ENCODE data around the gene MTX3.

The MTX3 gene

GRCh38 chr5:79936646-79937216 lies 54.3 kb downstream of the MTX3 start:
- ChIA-PET CTCF (no interaction called here), POLR2A (no interaction called here)
- TF ChIP-seq CTBP1 (IDR thresholded peaks at IDR 0.05; ENCODE audit: borderline replicate concordance) (no peak), SP1 (IDR thresholded peaks at IDR 0.05) (no peak), TARDBP (IDR thresholded peaks at IDR 0.05) (no peak), LEF1 (IDR thresholded peaks at IDR 0.05; ENCODE audit: borderline replicate concordance) (no peak), ARNT (IDR thresholded peaks at IDR 0.05) (no peak), BHLHE40 (IDR thresholded peaks at IDR 0.05; ENCODE audit: borderline replicate concordance) (no peak), ZNF384 (IDR thresholded peaks at IDR 0.05) (no peak), FOXA1 (IDR thresholded peaks at IDR 0.05) (no peak), NFRKB (IDR thresholded peaks at IDR 0.05) (no peak), FOXM1 (IDR thresholded peaks at IDR 0.05; ENCODE audit: borderline replicate concordance) (no peak), HDGF (IDR thresholded peaks at IDR 0.05; ENCODE audit: borderline replicate concordance) (no peak), SUZ12 (IDR thresholded peaks at IDR 0.05) (no peak), FOXK2 (IDR thresholded peaks at IDR 0.05) (no peak), ELF4 (IDR thresholded peaks at IDR 0.05) (no peak), L3MBTL2 (conservative IDR thresholded peaks at IDR 0.05) (no peak)
- TF ChIP-seq, protein P1, sequence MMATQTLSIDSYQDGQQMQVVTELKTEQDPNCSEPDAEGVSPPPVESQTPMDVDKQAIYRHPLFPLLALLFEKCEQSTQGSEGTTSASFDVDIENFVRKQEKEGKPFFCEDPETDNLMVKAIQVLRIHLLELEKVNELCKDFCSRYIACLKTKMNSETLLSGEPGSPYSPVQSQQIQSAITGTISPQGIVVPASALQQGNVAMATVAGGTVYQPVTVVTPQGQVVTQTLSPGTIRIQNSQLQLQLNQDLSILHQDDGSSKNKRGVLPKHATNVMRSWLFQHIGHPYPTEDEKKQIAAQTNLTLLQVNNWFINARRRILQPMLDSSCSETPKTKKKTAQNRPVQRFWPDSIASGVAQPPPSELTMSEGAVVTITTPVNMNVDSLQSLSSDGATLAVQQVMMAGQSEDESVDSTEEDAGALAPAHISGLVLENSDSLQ (IDR thresholded peaks at IDR 0.05), result no peak
- DNase-seq (ENCODE audit: extremely low spot score), result no peak

- ChIA-PET CTCF (no interaction called here), POLR2A (no interaction called here)
- DNase-seq (ENCODE audit: extremely low spot score), result no peak
- no peak for TF ChIP-seq SUZ12 (IDR thresholded peaks at IDR 0.05)
- no peak for TF ChIP-seq SP1 (IDR thresholded peaks at IDR 0.05)
- TF ChIP-seq, protein P1 (IDR thresholded peaks at IDR 0.05), result no peak
- TF ChIP-seq BHLHE40 (IDR thresholded peaks at IDR 0.05; ENCODE audit: borderline replicate concordance), result no peak
- TF ChIP-seq ZNF384 (IDR thresholded peaks at IDR 0.05), result no peak
- no peak for TF ChIP-seq L3MBTL2 (conservative IDR thresholded peaks at IDR 0.05)
These were observed 54.9 kb downstream of the MTX3 start for GRCh38 chr5:79936002-79936645.

DNA sequence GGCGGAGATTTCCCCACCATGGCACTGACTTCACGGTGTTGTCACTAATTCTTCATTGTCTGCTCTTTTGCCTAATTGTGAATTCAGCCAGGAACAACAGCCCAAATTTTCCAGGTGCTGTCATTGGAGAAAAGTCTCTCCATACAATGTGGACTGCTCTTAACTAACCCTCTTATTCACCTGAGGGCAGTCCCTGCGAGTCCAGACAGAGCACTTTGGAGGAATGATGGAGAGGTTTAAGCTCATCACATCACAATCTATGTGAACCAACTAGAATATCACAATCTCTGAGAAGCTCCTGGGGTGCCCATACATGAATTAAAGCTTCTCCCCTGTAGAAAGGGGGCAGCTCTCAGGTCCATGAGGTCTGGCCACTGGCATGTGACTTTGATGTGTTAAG lies 56.4 kb downstream of the MTX3 start:
- no peak for DNase-seq (ENCODE audit: extremely low spot score)
- no peak for TF ChIP-seq SP1 (IDR thresholded peaks at IDR 0.05)
- TF ChIP-seq TARDBP (IDR thresholded peaks at IDR 0.05), result no peak
- POLR2A ChIA-PET, result interaction anchor here (0.6 kb wide), 1 partner anchor 36 kb away, joined by 3 read pairs; no protein-coding TSS in a partner anchor
- CTCF ChIA-PET, result no interaction called here

DNA sequence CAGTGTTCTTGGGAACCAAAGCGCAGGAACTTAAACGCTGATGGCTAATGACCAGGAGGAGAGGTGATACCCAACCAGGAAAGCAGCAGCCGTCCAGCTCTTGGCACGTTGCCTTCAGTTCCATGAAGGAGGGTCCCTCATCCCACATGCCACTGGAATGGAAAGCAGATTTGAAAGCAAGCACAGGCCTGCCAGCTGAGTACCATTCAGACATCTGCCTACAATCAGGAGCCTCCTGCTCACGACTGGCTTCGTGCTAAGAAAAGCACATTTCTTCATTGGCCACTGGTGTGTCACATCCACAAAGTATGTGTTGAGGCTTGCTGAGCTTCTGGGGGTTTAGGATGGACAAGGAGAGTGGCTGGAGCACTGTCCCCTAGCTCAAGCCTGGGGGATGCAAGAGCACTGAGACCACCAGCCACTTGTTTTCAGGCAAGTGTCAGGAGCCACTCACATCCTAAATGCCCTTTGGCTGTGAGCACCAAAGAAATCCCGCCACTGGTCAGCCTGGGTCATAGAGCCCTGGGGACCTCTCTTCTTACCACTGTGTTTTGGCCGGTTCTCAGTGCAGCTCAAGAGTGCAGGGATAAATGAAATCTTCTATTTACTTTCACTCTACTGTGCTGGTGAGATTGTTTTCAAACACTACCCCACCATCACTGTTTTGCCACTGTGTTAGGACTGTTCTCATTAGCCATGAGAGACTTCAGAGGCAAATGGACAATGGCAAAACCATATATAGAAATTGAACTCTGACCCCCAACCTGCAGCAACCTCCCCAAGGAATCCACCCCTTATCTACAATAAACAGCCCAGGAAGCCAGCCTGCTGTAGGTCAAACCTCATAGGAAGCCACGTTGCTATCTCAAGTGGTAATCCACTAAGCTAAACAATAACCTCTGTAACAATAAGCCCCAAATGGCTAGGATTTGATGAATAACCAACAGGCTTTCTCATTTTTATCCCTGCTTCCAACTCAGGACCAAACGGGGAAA lies 58.3 kb downstream of the MTX3 start:
- POLR2A ChIA-PET, result no interaction called here
- TF ChIP-seq NFRKB (IDR thresholded peaks at IDR 0.05) (no peak), SUZ12 (IDR thresholded peaks at IDR 0.05) (no peak), ELF4 (IDR thresholded peaks at IDR 0.05) (no peak), LEF1 (IDR thresholded peaks at IDR 0.05; ENCODE audit: borderline replicate concordance) (no peak), ARNT (IDR thresholded peaks at IDR 0.05) (no peak), BHLHE40 (IDR thresholded peaks at IDR 0.05; ENCODE audit: borderline replicate concordance) (no peak), ZNF384 (IDR thresholded peaks at IDR 0.05) (no peak), FOXM1 (IDR thresholded peaks at IDR 0.05; ENCODE audit: borderline replicate concordance) (no peak), FOXA1 (IDR thresholded peaks at IDR 0.05) (no peak), HDGF (IDR thresholded peaks at IDR 0.05; ENCODE audit: borderline replicate concordance) (no peak), TARDBP (IDR thresholded peaks at IDR 0.05) (no peak)
- TF ChIP-seq, protein P1 (IDR thresholded peaks at IDR 0.05), result no peak
- CTCF ChIA-PET, result no interaction called here
- DNase-seq (ENCODE audit: extremely low spot score), result no peak

DNA sequence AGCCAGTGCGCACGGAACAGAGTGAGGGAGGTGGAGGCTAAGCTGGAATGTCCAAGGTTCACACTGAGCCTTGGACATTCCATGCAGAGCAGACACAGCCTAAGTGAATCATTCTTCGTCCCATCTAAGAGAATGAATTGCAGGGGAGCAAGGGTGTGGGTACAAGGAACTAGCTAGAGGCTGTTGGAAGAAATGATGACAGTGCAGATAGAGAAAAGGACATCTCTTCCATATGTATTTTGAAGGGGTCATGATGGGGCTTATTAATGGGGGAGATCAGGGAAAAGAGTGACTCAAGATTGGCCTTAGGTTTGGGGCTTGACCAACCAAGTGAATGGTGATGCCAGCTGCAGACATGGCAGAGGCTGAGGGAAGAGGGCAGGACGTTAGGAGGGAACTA lies 59.2 kb downstream of the MTX3 start:
- DNase-seq (ENCODE audit: extremely low spot score), result no peak
- no peak for TF ChIP-seq SP1 (IDR thresholded peaks at IDR 0.05)
- no peak for TF ChIP-seq ZNF384 (IDR thresholded peaks at IDR 0.05)
- TF ChIP-seq TARDBP (IDR thresholded peaks at IDR 0.05), result no peak
- no peak for TF ChIP-seq NFRKB (IDR thresholded peaks at IDR 0.05)
- TF ChIP-seq FOXA1 (IDR thresholded peaks at IDR 0.05), result no peak
- TF ChIP-seq SUZ12 (IDR thresholded peaks at IDR 0.05), result no peak
- no peak for TF ChIP-seq FOXM1 (IDR thresholded peaks at IDR 0.05; ENCODE audit: borderline replicate concordance)
- ChIA-PET POLR2A (interaction anchor here (0.9 kb wide), 1 partner anchor 59 kb away, joined by 3 read pairs; no protein-coding TSS in a partner anchor), CTCF (no interaction called here)

- POLR2A ChIA-PET, result interaction anchor here (0.9 kb wide), 1 partner anchor 59 kb away, joined by 3 read pairs; no protein-coding TSS in a partner anchor
These were observed 59.7 kb downstream of the MTX3 start for GRCh38 chr5:79931409-79931808.

More at GRCh38 chr5:79931409-79931808, 59.7 kb downstream of the MTX3 start:
- TF ChIP-seq SP1 (IDR thresholded peaks at IDR 0.05), result no peak
- no peak for TF ChIP-seq ZNF384 (IDR thresholded peaks at IDR 0.05)
- no peak for TF ChIP-seq LEF1 (IDR thresholded peaks at IDR 0.05; ENCODE audit: borderline replicate concordance)
- CTCF ChIA-PET, result no interaction called here
- no peak for DNase-seq (ENCODE audit: extremely low spot score)

All from HEK293T (cell line).